Activated naive CD4-positive, alpha-beta T cell treated with anti-CD3 and anti-CD28 coated beads, Interleukin-2, amount 50 U/mL, for 16 hours (primary cell): ENCODE results near the gene CNNM4.

ENCODE experiments used
- DNase-seq: peaks from one replicate; pipeline ENCODE4 v3.0.0-alpha.2; 2020

Gene CNNM4

GRCh38 chr2:96815326-96816126 lies 54.8 kb downstream of the CNNM4 start:
- peak; percentile 37 for DNase-seq

- DNase-seq = peak; percentile 97
These were observed 55.6 kb downstream of the CNNM4 start, which contains the start of gene CNNM3 for GRCh38 chr2:96816127-96816835. Gene CNNM3, plus strand, starts transcription at chr2:96816268. Its CDS starts 10 bp downstream, at chr2:96816278.

GRCh38 chr2:96816836-96817702 lies 56.4 kb downstream of the CNNM4 start:
- DNase-seq = no peak

GRCh38 chr2:96817882-96818281 lies 57.2 kb downstream of the CNNM4 start:
- DNase-seq = no peak

GRCh38 chr2:96819128-96819875 lies 58.6 kb downstream of the CNNM4 start:
- no peak for DNase-seq

- DNase-seq = no peak
These were observed 59.3 kb downstream of the CNNM4 start for GRCh38 chr2:96819876-96820511.

GRCh38 chr2:96821113-96821675 lies 60.5 kb downstream of the CNNM4 start:
- DNase-seq = no peak

GRCh38 chr2:96822786-96823185 lies 62.1 kb downstream of the CNNM4 start:
- DNase-seq = no peak

- no peak for DNase-seq
These were observed 62.5 kb downstream of the CNNM4 start for GRCh38 chr2:96823198-96823597.

GRCh38 chr2:96824079-96824870 lies 63.6 kb downstream of the CNNM4 start:
- no peak for DNase-seq

- no peak for DNase-seq
These were observed 64.4 kb downstream of the CNNM4 start for GRCh38 chr2:96825057-96825456.

GRCh38 chr2:96826546-96827278 lies 66.0 kb downstream of the CNNM4 start:
- no peak for DNase-seq

- no peak for DNase-seq
These were observed 67.7 kb downstream of the CNNM4 start for GRCh38 chr2:96828436-96828835.

- DNase-seq = no peak
These were observed 68.2 kb downstream of the CNNM4 start for GRCh38 chr2:96828874-96829273.

GRCh38 chr2:96830044-96830562 lies 69.4 kb downstream of the CNNM4 start:
- DNase-seq = no peak

- no peak for DNase-seq
These were observed 71.0 kb downstream of the CNNM4 start for GRCh38 chr2:96831679-96832078.

- no peak for DNase-seq
These were observed 71.7 kb downstream of the CNNM4 start for GRCh38 chr2:96832408-96832753.

- no peak for DNase-seq
These were observed 72.2 kb downstream of the CNNM4 start for GRCh38 chr2:96832754-96833507.

GRCh38 chr2:96835830-96836229 lies 75.1 kb downstream of the CNNM4 start:
- no peak for DNase-seq
